Measurements from ENCODE around the gene CDON.

The CDON gene

DNA sequence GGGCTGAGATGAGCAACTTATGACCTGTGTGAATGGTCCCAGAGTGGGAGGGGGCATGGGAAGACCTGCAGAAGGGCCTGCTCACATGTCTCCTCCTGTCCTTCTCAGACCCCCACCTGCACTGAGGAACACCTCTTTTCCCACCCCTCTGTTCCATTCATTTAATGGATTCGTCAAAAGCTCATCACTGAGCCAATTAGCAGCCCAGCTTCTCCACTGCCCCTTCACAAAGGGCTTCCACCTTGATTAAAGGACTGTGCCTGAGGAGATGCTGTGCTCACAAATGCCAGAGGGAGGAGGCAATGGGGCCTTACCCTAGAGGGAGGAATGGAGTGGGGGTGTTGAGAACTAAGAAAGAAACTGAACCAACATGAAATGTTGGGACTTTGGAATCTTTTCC, 14.0 kb upstream of the CDON start:
- no peak for DNase-seq (ENCODE audit: insufficient read length, low spot score)
- TF ChIP-seq POLR2A (IDR thresholded peaks at IDR 0.05; ENCODE audit: low read depth, low read length): no peak
- FAIRE-seq: no peak

DNA sequence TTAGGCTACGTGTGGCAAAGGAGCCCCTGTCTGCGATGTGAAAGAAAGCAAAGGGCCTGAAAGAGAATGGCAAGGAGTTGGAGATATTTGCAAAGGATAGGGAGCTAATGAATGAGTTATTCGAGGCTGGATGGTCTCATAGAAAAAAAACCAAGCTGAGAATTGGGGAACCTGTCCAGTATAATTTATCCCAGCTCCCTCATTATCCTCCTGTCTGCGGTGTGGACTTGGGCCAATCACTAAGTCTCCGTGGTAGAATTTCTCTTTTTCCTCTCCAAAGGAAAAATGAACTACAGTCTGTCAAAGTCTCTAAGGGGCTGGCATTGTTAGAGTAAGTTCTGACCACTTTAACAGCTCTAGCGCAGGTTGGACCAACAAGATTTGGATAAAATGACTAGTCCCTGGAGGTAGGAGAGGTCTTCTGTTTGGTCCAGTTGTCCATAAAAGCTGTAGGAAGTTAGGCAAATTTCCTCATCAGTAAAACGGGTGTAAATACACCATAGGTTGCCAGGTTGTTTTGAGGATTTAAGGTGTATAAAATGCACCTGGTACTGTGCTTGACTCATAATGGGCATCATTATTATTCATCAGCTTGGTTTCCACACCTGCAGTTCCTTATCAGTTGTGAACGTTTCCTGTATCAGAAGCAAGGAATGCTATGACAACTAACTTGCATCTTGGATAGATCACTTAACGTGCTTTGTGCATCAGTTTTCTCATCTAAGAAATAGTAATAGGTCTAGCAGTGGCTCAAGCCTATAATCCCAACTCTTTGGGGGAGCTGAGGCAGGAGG, 10.3 kb upstream of the CDON start:
- FAIRE-seq (no peak), DNase-seq (ENCODE audit: insufficient read length, low spot score) (no peak)
- no peak for TF ChIP-seq POLR2A (IDR thresholded peaks at IDR 0.05; ENCODE audit: low read depth, low read length)

DNA sequence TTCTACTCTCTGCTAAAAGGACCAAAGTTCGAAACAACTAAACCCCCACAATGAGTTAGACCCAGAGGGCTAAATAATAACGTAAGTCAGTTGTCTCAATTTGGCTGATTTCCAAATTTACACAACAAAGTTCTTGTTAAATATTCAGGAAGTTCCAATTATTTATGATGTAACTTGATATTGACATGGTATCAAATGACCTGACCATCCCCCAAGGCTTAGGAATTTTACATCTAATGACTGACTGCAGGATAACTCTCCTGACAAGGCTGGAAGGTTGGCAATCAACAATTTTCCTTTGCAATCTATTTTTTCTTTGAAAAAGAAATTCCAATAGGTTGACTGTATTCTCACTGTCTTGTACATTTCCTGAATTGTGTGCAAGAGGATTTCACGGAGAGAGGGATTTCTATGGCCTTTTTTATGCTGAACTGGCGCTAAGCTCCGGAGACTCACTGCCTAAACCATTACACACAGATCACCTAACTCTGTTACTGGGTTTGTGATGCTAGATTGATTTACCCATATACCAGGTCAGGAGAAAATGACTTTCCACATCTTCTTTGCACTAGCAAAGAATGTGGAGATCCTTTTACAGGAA, 9.6 kb upstream of the CDON start:
- no peak for DNase-seq (ENCODE audit: insufficient read length, low spot score)
- FAIRE-seq: no peak
- no peak for TF ChIP-seq POLR2A (IDR thresholded peaks at IDR 0.05; ENCODE audit: low read depth, low read length)

DNA sequence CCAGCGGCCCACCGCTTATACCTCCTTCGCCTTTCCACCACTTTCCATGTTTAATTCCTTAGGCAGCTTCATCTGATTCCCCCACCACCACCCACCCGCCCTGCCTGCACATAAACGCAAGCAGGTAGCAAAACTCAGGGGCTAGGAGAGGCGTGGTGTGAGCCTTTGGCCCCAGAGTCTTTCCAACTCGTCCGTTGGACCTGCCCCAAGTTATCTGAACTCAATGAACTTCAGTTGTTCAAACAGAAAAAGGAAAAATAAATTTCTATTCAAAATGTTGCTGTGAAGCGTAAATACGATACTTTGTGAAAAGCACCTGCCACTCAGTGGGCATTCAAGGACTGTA, 814 bp upstream of the CDON start:
- DNase-seq (ENCODE audit: insufficient read length, low spot score): no peak
- no peak for TF ChIP-seq POLR2A (IDR thresholded peaks at IDR 0.05; ENCODE audit: low read depth, low read length)
- FAIRE-seq: no peak

DNA sequence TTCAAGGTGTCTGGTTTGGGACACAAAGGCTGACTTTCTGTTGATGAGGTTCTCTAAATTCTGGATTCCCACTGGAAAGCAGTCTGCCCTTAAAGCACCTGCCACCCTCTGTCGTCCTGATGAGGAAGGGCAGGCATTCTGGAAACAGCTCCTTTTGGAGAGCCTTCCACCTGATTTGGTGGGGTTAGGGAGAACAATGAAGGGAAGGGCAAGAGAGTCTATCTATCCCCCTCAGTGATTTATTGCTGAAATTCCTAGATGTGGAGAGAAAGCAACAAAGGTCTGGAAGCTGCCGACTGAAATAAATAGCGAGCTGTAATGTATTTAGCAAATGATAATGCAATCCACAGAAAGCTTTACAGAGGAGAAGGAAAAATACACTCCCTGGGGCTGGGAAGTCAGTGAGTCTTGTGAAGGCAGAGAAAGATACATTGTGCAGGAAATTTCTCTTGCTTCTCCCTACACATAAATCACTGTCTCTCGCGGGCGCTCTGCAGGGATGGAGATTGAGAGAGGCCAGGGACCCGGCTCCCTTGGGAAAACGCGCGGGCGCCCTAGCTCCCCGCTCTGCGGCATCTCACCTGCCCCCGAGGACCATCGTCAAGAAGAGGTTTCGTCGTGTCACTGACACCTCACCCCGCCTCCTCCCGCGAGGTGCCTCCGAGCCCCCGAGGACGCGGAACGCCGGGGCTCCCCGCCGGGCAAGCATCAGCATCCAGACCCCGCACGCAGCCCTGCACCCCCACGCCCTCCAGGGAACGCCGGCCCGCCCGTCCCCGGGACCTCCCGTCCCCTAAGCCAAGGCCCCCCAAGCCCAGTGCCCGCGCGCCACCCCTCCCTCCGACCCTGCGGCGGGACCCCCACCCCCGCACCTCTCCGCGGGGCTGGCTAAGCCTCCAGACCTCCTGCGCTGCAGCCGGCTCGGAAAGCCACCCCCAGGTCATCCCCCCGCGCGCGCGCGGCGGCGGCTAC, 673 bp downstream of the CDON start:
- TF ChIP-seq POLR2A (IDR thresholded peaks at IDR 0.05; ENCODE audit: low read depth, low read length): no peak
- FAIRE-seq (no peak), DNase-seq (ENCODE audit: insufficient read length, low spot score) (no peak)

DNA sequence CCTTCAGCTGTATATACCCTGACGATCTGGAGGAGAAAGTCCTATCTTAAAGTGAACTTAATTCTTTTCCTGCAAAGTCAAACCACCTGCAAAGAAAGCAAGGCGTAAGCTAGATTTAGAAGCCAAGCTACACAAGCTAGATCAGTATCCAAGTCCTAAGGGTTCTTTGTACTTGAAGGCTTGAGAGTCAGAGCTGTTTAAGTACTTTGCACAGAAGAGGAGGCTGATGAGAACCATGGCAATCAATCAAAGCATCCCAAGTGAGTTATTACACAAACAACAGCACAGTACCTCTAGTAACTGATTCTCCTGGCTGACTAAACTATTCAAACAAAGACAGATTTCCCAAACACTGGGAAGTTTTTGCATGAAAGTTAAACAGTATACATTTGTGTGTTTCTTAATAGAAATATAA, 1.9 kb downstream of the CDON start:
- no peak for TF ChIP-seq POLR2A (IDR thresholded peaks at IDR 0.05; ENCODE audit: low read depth, low read length)
- DNase-seq (ENCODE audit: insufficient read length, low spot score): no peak
- no peak for FAIRE-seq

DNA sequence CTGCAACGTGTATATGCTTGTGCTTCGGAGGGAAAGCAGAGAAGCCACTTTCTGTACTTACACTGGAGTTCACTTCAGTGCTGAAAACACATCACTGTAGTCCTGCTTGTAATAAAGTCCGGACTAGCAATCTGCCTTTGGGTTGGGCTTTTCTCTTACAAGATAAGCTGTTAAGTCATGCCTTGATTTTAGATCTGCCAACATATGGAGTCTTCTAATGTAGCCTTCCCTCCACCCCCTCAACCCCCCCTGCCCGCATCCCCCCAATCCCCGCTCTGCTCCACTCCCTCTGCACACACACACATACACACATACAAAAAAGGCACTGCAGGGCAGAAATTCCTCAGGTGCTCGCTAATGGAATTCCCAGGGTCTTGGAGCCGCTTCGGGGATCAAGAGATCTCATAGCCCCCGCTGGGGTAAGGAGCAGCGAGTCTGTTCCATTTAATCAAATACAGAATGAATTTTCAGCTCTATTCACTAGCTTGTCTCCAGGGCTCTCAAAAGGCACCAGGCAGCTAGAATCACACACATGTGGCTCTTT, 3.4 kb downstream of the CDON start:
- TF ChIP-seq POLR2A (IDR thresholded peaks at IDR 0.05; ENCODE audit: low read depth, low read length): no peak
- DNase-seq (ENCODE audit: insufficient read length, low spot score) (no peak), FAIRE-seq (no peak)

DNA sequence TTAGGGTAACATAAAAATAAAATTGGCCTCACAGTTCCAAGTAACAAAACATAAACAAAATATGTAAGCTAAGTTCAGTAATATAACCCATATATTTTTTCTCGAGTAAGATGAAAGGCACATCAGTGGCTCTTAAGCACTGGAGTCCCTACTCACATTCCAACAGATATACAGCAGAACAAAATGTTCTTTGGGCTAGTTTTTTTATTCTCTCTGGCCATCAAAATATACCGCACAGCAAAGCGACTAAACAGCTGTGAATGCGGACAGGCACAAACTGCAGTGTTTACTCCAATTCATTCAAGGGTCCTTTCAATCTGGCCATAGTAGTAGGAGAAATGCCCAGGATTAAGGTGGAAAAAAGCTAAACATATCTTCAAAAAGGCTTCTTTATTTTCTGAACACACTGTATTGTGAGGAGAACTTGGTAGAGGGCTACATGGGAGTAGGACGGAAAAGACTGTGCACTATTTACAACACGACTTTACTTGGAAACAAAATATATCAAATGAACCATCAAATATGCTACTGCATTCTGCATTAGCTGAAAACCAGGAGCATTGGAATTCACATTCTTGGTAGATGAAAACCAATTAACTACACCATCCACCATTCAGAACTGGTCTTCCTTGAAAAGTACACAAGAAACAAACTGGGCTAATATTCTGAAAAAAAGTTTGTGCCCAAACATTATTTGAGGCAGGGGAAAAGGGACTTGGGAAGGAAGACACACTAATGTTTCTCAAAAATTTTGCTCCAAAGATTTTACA, 4.4 kb downstream of the CDON start:
- TF ChIP-seq POLR2A (IDR thresholded peaks at IDR 0.05; ENCODE audit: low read depth, low read length): no peak
- no peak for FAIRE-seq

DNA sequence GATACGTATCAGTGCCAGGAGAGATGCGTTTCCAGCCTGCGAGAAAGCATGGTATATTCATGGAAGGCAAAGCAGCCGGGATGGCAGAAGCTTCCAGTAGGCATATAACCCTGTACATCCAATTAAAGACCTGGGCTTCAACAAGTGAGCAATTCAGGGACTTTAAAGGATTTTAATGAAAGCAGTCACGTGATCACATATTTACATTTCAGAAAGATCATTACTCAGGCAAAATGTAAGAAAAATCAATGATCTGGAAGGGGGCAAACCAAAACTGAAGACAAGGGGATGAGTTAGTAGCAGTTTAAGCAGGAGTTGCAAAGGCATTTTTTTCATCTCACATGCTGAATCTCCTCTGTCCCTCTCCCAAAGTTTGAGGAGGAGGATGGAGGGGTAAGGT, 7.8 kb downstream of the CDON start:
- no peak for DNase-seq (ENCODE audit: insufficient read length, low spot score)
- no peak for FAIRE-seq
- no peak for TF ChIP-seq POLR2A (IDR thresholded peaks at IDR 0.05; ENCODE audit: low read depth, low read length)

More for the DNA sequence above, 4.4 kb downstream of the CDON start:
- DNase-seq (ENCODE audit: insufficient read length, low spot score): no peak

DNA sequence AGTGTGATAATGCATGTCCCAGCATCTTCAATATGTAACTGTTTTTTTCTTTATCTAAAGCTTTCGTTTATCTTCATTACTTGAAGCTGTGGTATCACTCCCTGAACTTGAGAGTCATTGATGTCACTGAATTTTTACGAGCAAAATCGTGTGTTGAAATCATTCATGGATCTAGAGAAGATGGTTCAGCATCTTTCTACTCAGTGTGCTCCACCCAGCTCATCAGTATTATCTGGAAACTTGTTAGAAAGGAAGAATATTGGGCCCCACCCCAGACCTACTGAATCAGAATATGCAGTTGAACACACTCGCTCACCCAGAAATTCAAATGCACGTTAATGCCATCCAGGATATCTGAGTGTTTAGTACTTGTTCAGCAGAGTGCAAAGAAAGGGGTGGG, 8.3 kb downstream of the CDON start:
- FAIRE-seq: no peak
- no peak for TF ChIP-seq POLR2A (IDR thresholded peaks at IDR 0.05; ENCODE audit: low read depth, low read length)
- DNase-seq (ENCODE audit: insufficient read length, low spot score): no peak

DNA sequence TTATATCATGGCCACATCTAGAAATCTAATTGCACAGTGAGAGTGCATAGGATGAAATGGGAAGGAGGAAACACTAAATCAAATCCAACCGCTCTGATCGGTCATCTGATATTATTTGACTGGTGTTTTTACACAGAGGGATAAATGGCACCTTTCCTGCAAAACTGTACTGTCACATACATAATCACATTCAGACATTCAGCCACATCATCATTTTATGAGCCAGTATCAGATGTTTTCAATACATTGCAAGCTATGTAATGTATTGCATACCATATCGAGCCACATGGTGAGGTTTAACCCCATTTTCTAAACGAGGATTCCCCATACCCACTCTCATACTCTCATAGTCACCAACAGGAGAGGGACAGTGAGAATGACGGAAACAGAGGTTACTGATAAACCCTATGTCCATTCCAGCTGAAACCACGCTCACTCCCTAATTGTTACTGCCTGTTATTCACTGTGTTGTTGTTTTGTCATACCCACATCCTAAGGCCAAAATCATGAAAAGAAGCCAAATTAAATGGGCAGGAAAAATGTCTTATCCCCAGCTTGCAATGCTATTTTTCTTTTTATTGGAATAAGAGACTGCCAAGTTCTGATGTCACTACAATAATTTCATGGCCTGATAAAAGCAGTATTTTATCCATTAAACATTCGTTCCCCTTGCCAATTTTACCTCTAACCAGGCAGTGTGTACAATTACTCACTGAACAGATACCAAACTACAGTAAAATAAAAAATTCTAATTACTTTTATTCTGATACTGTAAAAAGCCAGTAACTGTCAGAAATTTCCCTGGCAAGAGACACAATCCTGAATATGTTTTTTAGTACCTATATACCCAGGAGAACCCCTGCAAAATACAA, 9.0 kb downstream of the CDON start:
- FAIRE-seq: no peak
- TF ChIP-seq POLR2A (IDR thresholded peaks at IDR 0.05; ENCODE audit: low read depth, low read length): no peak
- DNase-seq (ENCODE audit: insufficient read length, low spot score): no peak

DNA sequence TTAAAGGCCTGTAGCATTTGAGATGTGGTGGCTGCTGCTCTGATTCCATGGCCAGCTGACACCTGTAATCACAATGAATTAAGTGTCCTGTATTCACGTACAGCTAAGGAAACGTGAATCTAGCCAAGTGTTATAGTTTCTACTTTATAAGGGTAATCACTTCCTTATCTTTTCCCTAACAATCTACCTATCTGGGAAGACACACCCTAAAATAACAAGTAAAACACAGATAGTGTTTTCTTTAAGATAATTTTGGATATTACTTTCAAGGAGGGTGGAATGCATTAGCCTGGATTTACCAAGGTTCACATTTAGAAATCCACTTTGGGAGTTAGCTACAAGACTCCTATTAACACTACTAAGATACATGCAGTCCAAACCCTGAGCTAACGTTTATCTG, 11.5 kb downstream of the CDON start:
- no peak for TF ChIP-seq POLR2A (IDR thresholded peaks at IDR 0.05; ENCODE audit: low read depth, low read length)
- FAIRE-seq: no peak
- no peak for DNase-seq (ENCODE audit: insufficient read length, low spot score)

Measured in H54 (cell line).